GM18517 (cell line): ENCODE results near the gene IGF1R.

Experiments
- ATAC-seq: cut with Tn5 transposase; IDR thresholded peaks from one replicate; pipeline ENCODE4 v1.9.1; 2021; ENCODE audit warnings: mild to moderate bottlenecking, moderate library complexity; ENCODE audit not compliant: unreplicated experiment

The IGF1R gene

GRCh38 chr15:98792117-98792516 lies 143.8 kb downstream of the IGF1R start:
- ATAC-seq, result no peak

- no peak for ATAC-seq
These were observed 145.9 kb downstream of the IGF1R start for GRCh38 chr15:98794211-98794610.

DNA sequence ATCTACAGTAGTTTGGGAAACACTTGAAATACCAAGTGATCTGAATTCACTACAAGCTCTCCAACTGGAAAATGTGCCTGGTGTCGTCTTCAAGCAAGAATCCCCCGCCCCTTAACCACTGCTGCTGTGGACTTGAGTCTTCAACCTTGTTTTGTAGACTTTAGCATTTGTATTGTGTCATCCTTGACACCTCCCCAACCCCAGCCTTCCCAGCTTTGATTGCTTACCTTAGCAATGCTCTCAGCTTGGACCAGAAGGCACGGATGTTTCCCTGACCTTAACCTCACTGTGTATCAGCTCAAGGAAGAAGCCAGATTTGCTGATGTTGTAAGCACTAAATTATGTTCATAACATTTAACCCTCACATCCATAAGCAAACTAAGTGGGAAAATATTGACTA lies 146.4 kb downstream of the IGF1R start:
- no peak for ATAC-seq

- ATAC-seq, result no peak
These were observed 147.6 kb downstream of the IGF1R start for GRCh38 chr15:98795980-98796379.

- ATAC-seq, result no peak
These were observed 148.5 kb downstream of the IGF1R start for GRCh38 chr15:98796685-98797357.

GRCh38 chr15:98798375-98798893 lies 150.1 kb downstream of the IGF1R start:
- ATAC-seq, result no peak

DNA sequence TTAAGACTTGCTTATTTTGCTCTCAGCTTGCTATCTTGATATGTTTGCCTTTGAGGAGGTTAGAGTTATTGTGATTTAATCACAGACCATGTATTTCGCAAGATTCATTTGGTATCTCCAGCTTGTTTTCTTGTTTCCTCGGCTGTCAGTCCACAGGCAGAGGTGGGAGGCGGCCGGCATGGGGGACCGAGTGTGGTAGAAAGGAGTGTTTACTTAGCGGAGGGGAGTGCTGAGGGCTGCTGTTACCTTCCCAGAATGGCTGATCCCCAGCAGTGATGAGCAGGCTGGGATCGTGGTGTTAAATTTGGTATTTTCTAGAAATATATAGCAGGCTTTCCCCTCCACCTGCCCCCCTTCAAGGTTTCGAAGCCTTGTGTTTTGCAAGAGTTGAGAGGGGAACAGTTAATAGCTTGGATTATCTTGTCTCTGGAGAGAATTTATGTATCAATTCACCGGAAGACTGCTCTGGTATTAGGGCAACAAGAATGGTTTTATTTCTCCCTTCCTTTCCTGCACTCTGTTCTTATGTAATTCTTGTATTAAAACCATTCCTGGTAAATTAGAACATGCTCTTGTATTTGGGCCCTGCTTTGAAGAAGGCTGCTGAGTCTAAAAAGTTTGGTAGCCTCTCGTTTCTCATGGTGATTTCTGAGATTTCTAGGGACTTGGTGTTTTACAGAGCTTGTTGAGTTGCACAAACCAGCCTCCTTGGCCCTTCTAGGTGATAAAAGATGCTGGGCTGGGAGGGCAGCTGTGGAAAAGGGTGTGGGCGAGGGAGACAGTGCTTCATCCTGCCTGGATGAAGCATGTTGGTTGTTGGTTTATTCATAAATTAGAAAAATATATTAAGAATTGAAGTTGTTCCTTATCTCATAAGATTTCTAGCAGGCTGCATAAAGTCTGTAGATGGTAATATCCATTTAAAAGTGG lies 151.4 kb downstream of the IGF1R start:
- ATAC-seq, result no peak

GRCh38 chr15:98800437-98801233 lies 152.3 kb downstream of the IGF1R start:
- no peak for ATAC-seq

GRCh38 chr15:98801234-98801561 lies 152.9 kb downstream of the IGF1R start:
- no peak for ATAC-seq

- ATAC-seq, result no peak
These were observed 153.8 kb downstream of the IGF1R start for GRCh38 chr15:98802187-98802586.

DNA sequence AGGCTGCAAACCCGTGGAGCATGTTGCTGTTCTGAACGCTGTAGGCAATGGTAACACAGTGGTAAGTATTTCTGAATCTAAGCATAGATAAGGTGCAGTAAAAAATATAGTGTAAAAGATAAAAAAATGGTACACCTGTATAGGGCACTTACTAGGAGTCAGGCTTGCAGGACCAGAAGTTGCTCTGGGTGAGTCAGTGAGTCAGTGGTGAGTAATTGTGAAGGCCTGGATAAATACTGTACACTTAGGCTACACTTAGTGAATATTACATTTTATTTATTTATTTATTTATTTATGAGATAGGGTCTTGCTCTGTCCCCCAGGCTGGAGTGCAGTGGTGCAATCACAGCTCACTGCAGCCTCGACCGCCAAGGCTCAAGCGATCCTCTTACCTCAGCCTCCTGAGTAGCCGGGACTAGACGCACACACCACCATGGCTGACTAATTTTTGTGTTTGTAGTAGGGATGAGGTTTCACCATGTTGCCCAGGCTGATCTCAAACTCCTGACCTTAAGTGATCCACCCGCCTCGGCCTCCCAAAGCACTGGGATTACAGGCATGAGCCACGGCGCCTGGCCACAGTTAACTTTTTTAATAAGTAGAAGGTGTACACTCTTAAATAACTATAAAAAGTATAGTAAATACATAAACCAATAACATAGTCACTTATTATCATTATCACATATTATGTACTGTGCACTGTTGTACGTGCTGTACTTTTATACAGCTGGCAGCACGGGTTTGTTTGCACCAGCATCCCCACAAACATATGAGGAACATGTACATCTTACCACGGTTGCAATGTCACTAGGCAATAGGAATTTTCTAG lies 155.1 kb downstream of the IGF1R start:
- no peak for ATAC-seq

DNA sequence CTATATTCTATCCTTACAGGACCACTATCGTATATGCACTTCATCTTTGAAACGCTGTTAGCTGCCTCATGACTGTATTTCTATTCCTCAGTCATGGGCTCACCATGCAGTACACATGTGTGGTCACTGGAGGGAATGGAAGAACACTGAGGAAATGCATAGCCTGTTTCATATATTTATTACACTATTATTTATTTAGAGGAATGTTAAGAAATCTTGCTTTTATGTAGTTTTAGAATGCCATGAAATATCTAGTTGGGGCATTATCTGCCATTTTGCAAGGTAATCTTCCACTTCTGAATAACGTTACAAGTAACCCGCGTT lies 155.7 kb downstream of the IGF1R start:
- ATAC-seq, result no peak

- ATAC-seq, result no peak
These were observed 157.3 kb downstream of the IGF1R start for GRCh38 chr15:98805434-98806274.

DNA sequence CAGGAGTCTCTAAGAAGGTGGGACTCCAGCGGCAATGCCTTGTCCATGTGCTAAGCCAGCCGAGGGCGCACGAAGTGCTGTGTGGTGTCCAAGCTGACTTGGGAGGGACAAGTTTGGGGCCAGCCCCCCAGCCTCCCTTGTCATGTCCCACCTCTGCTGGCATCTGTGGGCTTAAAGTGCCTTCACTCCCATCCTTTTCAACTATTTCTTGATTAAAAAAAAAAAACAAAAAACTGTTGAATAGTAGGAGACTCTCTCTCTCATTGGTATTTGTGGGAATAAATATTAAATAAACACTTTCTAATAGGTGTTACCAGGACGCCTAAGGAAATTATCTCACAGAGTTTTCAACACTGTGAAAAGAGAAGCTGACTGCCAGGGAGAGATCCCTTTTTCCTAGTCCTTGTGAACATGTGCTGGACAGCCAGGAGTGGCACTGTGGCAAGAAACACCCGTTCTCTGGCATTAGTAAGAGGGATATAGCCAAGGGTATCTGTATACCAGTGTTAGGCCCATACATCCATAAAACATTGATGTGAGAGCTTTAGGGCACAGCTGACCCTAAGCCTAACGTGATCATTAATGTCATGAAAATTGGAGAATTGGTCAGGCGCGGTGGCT lies 158.0 kb downstream of the IGF1R start:
- ATAC-seq, result no peak

DNA sequence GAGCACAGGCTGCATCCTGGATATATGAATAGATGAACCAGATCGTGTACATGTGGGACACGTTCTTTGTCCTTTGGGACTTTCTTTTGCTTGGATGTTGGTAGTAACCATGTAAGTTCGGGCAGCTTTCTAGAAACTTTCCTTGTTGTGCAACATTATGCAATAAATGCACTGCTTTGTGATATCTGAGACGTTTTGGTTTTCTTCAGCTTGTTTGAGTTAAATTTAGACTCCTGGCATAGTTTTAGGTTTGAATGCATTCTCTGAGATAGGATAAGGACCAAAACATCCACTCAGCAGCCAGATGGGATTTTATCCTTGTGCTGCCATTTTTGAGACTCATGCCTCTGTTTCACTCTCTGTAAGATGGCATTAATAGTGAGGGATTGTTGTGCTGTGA lies 158.9 kb downstream of the IGF1R start:
- no peak for ATAC-seq

- ATAC-seq, result no peak
These were observed 160.9 kb downstream of the IGF1R start for GRCh38 chr15:98809273-98809672.

GRCh38 chr15:98812716-98813446 lies 164.5 kb downstream of the IGF1R start:
- no peak for ATAC-seq

DNA sequence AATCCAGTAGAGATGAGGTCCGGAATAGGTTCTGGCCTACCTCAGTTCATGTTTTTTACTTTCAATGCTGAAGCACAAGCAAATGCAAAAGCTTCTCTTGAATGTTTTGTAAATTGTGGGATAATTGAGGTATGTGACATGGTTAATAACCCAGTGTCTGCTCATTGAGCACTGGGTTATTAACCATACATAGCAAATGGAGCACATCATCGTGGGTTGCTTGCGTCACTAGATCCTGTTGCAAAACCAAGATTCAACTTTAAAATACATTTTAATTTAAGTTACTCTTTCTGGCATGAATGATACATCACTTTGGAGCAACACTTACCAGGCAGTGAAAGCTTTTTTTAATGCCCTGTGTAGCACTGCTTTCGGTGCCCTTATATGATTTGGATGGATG lies 165.6 kb downstream of the IGF1R start:
- ATAC-seq, result no peak

- ATAC-seq, result no peak
These were observed 166.9 kb downstream of the IGF1R start for GRCh38 chr15:98815207-98815606.
